ENCODE measurements around the gene DHX16.
"Not testable (repeated sequence)": the region's sequence is repeated elsewhere in the genome, so short reads cannot be mapped to it uniquely, and the experiment has no call there.

DHX16 gene

DNA sequence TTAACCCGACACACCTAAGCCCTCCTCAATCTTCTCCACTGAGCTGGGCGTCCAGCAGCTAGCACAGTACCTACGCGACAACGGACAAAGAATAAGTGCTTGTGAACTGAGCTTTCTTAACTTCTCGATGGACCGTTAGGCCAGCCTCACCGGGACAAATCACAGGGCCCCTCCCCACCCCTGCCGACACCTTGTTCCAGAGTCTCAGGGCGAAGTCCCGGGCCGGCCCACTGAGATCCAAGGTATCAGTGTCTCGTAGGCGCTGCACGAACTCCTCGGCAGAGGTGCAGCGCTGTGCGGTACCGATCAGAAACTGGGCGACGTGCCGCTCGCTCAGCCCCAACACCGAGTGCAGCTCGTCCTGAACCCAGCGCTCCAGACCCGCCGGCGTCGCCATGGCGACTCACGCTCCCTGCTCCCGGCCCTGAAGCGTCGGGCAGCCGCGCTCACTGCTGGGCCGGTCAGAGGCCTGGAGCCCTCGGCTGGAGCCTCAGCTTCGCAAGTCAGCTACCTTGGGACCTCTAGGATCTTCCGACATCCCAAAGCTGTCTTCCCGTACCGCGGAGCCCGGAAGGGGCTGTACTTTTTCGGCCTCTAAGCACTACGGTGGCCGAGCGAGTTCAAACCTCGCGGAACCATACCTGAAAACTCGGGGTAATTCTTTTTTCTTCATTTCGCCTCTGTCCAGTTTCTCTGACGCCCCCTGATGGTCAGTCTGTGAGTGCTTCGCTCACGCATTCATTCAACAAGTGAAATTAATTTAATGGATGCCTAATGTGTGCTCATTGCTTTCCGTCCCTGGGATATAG, at the start of gene DHX16:
TSS of gene DHX16 (minus strand) at position 562 of the 809 bp plus-strand sequence. CDS start at position 397, 165 bp downstream.
- peak; percentile 97 for DNase-seq

DNA sequence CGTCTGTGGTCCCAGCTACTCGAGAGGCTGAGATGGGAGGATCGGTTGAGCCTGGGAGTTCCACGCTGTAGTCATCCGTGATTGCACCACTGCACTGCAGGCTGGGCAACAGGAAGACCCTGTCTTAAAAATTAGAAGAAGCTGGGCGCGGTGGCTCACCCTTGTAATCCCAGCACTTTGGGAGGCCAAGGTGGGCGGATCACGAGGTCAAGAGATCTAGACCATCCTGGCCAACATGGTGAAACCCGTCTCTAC, 49.1 kb upstream of the DHX16 start:
- DNase-seq = not testable (repeated sequence)

DNA sequence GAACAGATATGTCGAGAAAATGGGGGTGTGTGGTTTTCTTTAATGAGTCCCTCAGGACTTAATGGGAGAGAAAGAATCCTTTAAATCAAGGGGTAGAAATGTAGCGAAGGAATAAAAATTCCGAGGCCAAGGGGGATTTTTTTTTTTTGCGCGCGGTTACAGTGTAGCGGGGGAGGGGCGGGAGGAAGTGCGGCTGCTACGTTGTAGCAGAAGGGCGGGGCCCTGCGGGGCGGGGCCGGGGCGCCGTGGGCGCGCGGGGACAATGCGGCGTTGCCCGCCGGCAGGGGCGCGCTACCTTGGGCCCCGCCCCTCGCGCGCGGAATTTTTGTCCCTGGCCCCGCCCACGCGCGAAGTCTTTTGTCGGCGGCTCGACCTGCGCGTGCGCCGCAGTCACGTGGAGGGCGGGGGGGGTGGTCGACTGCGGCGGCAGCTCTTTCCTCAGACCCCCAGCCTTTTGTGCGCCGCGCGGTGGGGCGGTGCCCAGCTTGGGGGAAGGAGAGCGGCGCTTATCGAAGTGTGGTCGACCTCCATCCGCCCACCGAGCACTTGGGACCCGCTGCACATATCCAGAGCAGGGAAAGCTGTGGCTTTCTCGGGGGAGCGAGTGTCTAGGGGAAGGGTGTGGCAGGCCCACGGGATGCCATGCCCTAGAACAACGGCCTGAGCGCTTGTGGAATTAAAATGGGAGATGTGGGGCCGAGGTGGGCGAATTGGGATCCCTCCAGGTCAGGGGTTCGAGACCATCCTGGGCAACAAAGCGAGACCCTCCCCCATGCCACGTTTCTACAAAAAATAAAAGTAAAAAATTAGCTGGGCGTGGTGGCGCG, 48.6 kb upstream of the DHX16 start:
- DNase-seq = peak; percentile 91

DNA sequence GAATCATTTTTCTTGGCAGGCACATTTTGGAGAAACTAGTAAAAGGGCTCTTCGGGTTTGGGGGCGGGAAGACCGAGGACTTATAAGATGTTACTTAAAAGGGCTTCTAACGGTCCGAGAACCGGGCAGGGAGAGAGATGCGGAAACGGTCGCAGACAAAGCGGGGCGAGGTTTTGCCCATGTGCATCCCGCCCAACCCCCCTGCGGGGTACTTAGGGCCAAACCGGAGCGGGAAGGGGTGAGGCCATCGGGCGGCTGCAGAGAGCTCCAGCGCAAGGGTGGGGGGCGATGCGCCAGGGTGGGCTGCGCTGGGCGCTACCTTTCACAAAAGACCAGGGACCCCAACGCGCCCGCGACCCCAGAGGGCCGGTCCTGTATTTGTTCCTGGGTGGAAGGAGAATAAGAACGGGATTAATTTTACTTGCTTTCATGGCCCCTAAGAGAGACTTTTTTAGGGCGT, 48.0 kb upstream of the DHX16 start:
- DNase-seq = peak; percentile 67

DNA sequence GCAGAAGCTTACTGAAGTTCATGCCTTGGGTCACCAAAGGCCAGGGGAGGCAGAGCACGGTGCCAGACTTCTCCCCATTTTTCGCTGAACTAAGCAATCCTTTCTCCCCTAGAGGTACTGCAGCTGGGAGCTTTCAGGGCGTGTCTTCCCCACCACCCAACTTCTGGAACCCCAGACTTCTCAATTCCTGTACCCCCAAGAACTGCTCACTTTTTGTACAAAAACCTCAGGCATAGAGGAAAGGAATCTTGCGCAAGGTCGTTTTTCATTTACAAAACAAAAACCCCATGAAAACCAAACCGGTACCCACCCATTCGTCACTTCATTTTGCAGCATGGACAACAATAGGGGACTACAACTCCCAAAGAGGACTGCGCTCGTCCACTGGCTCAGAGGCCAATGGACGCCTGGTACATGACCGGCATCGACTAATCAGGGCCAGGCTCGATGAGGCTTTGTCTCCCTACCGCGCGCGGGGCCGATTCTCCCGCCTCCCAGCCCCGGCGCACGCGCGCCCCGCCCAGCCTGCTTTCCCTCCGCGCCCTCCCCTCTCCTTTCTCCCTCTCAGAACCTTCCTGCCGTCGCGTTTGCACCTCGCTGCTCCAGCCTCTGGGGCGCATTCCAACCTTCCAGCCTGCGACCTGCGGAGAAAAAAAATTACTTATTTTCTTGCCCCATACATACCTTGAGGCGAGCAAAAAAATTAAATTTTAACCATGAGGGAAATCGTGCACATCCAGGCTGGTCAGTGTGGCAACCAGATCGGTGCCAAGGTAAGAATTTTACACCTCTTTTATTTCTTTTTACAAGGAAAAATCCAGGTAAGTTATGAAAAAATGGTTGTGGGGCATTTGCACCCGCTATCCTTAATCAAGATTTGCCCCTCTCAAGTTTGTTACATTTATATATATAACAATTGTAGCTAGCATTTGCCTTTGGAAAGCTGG, 47.3 kb upstream of the DHX16 start, which contains the start of gene TUBB:
TSS of gene TUBB (plus strand) at position 562 of the 947 bp plus-strand sequence. CDS start at position 717, 155 bp downstream.
- DNase-seq = peak; percentile 96

DNA sequence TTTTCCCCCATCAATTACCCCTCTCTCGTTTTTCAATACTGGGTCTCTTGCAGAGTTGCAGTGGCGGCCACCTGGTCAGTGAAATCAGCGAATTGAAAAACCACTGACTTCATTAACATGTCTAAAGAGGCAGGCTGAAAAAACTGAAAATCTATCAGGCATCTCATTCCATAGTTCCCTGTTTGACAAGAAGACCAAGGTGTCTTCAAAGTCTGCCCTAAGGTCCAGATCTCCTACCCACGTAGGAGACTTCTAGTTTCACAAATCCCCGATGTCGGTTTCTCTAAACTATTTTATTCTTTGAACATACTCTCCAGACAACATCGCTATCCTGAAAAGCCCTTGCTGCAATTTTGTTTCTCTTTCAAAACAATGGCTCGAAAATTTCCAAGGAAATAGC, 46.5 kb upstream of the DHX16 start:
- no peak for DNase-seq

DNA sequence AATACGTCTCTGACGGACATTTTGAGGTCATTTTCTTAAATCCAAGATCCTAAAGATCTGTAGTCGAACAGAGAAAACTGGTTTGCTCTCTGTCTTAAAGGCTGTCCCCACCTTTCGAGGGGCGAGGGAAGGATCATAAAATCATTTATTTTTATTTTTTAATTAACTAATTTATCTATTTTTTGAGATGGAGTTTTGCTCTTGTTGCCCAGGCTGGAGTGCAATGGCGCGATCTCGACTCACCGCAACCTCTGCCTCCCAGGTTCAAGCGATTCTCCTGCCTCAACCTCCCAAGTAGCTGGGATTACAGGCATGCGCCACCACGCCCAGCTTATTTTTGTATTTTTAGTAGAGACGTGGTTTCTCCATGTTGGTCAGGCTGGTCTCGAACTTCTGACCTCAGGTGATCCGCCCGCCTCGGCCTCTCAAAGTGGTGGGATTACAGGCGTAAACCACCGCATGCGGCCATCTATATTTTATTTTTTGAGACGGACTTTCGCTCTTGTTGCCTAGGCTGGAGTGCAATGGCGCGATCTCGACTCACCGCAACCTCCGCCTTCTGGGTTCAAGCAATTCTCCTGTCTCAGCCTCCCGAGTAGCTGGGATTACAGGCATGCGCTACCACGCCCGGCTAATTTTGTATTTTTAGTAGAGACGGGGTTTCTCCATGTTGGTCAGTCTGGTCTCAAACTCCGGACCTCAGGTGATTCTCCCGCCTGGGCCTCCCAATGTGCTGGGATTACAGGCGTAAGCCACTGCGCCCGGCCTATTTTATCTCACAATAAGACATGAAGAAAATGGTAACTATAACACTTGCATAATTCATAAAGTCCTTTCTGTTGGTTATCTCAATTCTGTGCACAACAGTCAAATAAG, 45.3 kb upstream of the DHX16 start:
- DNase-seq = not testable (repeated sequence)

DNA sequence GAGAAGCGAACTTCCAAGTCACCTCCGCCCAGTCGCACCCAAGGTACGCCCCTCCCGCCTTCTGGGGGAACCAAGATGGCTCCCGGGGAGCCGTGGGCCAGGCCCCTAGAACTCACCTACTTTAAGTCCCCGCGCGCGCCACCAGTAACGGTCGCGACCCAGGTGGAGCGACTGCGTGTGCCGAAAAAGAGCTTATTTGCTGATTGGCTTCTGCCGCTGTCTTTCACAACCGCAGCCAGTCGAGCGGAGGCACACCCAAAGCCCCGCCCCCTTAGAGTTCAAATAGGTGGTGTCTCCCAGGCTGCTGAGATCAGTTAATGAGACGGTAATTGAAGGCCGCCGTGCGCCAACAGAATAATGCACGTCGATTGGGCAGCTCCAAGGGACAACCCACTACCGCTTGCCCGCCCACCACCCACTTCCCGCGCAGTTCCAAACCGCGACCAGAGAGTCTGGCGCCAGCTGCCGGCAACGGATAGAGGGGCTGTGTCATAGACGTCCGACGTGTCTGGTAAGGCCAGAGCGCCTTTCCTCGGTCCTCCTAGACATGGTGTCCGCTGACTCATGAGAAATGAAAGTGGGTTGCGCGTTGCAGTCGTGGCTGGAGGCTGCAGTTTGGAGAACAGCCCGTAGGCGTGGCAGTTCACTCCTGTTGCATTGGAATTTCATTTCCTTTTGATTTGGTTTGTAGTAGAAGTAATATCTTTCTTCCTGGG, 44.5 kb upstream of the DHX16 start, which contains the start of gene MDC1:
TSS of gene MDC1 (minus strand) at position 153 of the 716 bp plus-strand sequence. CDS start 2,106 bp downstream, outside the sequence.
- DNase-seq = peak; percentile 100

DNA sequence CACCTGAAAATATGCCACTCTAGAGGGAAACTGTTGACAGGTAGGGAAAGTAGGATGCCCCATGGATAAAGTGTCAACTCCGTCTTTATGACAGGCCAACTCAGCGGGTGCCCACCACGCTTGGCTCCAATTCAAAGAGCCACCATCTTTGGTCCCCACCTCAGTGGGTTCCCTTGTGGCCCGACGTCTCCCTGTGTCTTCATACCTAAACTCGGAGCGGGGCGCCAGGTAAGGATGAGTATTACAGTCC, 44.0 kb upstream of the DHX16 start:
- no peak for DNase-seq

DNA sequence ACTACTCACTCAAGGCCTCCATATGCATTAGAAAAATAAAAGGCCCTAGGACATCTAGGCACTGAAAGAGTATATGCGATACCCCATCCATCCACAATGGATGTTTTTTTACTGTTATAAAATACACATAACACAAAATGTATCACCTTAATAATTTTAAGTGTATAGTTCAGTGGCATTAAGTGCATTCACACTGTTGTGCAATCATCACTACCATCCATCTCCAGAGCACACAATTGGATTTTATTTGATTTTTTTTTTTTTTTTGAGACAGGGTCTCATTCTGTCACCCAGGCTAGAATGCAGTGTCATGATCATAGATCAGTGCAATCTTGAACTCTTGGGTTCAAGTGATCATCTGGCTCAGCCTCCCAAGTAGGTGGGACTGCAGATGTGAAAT, 41.5 kb upstream of the DHX16 start:
- DNase-seq = no peak

DNA sequence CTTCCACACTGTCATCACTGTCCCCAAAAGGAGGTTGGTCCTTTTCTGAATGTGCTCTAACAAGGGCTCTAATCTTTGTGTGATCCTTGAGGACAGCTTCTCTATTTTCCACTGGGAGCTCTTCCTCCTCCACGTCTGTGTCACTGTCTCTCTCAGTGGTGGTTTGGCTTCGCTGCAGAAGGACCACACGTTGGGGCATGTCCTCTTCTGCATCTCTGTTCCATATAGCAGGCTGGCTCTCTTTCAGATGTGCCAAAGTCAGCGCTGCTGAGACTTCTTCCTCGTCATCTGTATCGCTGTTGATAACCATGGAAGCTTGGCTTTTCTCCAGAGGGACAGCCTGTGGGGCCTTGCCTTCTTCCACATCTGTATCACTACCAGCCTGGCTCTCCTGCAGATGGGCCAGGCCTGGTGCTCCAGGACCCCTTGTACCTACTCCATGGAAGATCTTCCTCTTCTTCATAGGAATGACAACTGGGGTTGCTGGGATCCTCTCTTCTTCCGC, 39.7 kb upstream of the DHX16 start:
- no peak for DNase-seq

DNA sequence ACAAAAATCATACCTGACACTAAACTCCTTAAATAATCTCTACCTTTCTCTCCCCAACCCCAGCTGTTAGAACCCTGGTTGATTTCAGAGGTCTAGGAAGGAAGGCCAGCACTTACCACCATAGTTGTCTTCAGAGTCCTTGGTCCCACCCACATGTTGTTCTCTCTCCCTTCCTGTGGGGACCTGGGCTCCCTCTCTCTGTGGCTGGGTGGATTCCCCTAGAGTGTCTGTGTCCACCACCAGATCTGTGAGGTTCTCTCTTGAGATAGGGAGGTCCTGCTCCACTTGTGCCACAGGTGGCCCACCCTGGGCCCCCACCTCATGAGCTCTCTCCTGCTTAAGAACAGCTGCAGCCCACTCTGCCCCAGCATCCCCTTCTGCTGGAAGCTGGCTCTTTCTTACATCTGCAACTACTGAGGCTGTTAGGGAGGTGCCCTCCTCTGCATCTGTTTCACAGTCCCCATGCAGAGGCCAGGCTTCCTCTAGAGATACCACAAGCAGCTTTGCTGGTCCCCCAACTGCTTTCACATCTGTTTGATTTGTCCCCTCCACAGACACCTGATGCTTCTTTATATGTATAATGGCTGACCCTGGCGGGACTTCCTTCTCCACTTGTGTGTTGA, 39.1 kb upstream of the DHX16 start:
- DNase-seq = no peak

DNA sequence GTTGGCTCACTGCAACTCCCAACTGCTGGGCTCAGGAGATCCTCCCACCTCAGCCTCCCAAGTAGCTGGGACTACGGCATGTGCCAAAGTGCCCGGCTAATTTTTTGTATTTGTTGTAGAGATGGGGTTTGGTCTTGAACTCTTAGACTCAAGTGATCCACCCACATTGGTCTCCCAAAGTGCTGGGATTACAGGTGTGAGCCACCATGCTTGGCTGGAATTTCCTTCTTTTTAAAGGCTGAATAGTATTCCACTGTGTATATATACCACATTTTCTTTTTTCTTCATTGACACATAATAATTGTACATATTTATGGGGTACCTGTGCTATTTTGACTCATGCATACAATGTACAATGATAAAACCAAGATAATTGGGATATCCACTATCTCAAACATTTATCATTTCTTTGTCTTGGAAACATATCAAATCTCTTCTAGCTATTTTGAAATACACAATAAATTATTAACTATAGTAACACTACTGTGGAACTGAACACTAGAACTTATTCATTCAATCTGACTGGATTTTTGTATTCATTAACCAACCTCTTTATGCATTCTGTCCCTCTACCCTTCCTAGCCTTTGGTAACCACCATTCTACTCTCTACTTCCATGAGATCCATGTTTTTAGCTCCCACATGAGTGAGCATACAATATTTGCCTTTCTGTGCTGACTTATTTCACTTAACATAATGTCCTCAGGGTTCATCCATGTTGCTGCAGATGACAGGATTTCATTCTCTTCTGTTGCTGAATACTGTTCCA, 36.5 kb upstream of the DHX16 start:
- DNase-seq = no peak

DNA sequence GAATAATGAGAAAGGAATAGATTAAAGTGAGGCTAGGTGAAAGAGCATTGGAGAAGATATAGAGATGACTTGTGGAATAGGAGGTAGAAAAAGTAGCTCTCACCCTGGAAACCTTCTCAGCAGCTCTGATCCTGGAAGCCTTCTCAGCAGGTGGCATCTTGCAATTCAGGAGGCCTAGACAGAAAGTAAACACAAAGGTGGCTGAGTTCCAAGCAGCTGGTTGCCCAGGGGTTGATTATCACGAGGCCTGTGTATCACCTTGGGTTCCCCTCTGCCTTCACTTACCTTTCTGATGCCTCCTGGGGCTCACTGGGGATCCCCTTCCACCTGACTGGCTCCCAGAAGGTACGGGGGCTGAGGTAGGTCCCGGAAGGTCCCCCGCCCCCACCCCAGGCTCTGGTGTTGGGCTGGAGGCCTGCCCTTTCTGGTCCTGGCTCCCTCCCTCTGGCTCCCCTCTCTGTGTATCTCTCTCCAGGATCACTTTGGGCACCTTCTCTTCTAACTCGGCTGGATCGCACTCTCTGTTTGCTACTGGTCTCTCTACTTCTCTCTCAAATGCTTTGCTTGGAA, 34.6 kb upstream of the DHX16 start:
- peak; percentile 34 for DNase-seq

DNA sequence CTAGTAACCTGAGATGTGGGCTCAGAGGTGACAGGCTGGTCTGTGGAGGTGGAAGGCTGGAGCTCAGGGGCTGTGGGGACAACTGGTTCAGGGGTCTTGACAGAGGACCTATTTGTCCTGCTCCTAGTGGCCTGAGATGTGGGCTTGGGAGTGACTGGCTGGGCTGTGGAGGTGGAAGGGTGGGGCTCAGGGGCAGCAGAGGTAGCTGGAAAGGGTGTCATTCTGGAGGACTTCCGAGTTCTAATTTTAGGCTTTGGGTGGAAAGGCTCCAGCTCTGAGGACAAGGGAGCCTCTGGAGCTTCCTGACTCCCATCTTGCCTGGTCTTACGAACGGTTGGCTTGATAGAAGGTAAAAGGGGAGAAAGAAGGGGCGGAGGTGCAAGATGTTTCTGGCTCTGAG, 32.8 kb upstream of the DHX16 start:
- DNase-seq = no peak

DNA sequence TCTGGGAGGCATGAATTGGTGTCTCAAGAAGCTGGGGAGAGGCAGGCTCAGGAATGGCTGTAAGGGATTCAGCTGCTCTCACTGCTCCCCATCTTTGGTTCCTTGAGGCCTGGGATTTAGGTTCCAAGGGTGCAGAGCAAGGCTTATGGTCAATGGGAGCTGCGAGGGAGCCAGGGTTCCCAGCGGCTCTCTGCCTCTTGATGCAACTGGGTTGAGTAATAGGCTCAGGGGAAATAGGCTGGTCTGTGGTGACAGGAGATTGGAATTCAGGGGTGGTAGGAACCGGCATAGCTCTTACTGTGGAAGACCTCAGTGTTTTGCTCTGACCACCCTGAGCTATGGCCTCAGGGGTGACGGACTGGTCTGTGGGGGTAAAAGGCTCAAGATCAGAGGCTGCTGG, 31.0 kb upstream of the DHX16 start:
- no peak for DNase-seq

DNA sequence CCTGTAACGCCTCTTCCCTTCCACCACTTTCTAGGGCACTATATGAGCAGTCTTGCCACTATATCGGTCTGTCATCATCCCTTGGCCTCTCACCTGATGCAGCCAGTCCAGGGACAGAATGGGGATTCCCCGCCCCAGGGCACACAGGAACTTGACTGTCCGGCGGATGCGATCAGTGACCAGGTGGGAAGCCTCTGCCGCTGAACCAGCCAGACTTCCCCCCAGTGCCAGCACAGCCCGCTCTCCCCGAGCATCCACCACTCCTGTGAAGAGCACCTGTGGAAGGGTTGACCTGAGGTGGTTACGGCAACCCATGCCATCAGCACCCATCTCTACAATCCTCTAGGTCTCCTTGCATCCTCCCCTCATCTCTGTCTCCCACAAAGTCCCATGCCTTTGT, 30.2 kb upstream of the DHX16 start:
- no peak for DNase-seq

DNA sequence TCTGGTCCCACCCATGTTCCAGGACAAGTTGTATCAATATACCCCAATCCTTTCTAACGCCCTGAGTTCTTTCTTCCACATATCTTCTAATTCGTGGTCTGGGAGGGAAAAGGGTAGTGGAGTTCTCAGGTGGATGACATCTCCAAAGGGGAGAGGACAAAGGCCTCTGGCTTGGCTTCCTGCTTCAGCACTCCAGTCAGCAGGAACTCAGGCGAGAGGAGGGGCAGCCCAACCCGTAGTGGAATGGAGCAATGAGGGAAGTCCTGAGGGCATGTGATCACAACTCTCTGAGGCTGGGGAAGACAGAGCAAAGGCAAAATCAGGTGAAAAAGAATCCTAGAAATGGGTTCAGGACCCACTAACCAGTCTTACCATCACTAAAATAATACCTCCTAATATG, 27.5 kb upstream of the DHX16 start:
- no peak for DNase-seq

DNA sequence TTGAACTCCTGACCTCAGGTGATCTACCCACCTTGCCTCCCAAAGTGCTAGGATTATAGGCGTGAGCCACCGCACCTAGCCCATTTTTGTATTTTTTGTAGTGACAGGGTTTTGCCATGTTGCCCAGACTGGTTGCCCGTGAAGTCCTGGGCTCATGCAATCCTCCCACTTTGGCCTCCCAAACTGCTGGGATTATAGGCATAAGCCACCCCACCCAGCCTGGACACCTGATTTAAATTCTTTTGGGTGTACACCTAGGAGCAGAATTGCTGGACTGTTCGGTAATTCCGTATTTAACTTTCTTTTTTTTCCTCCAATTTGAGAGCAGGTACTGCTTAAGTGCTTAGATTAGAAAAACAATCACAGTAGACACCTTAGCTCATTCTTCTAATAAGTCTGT, 23.6 kb upstream of the DHX16 start:
- no peak for DNase-seq

Measured in NCI-H748 treated with DMSO at 0.1 percent for 48 hours (cell line).